Activated CD8-positive, alpha-beta memory T cell treated with anti-CD3 and anti-CD28 coated beads for 24 hours (primary cell): ENCODE measurements around the gene LDLRAD4.

ENCODE experiments used
- DNase-seq: peaks from one replicate; pipeline ENCODE4 v3.0.0-alpha.2; 2020

Gene LDLRAD4

GRCh38 chr18:13437034-13437433 is 218.5 kb downstream of the LDLRAD4 start:
- DNase-seq: peak; percentile 64

- DNase-seq: peak; percentile 72
These were observed 219.4 kb downstream of the LDLRAD4 start for GRCh38 chr18:13437796-13438506.

GRCh38 chr18:13438507-13439056 is 220.0 kb downstream of the LDLRAD4 start:
- no peak for DNase-seq

- no peak for DNase-seq
These were observed 220.9 kb downstream of the LDLRAD4 start for GRCh38 chr18:13439461-13439860.

- no peak for DNase-seq
These were observed 222.0 kb downstream of the LDLRAD4 start for GRCh38 chr18:13440277-13441248.

GRCh38 chr18:13441736-13442135 is 223.2 kb downstream of the LDLRAD4 start:
- no peak for DNase-seq

- DNase-seq: no peak
These were observed 223.9 kb downstream of the LDLRAD4 start for GRCh38 chr18:13442451-13442850.

- no peak for DNase-seq
These were observed 225.0 kb downstream of the LDLRAD4 start for GRCh38 chr18:13443552-13443951.

- DNase-seq: no peak
These were observed 226.1 kb downstream of the LDLRAD4 start for GRCh38 chr18:13444430-13445240.

GRCh38 chr18:13445241-13445897 is 226.8 kb downstream of the LDLRAD4 start:
- no peak for DNase-seq

- DNase-seq: no peak
These were observed 227.5 kb downstream of the LDLRAD4 start for GRCh38 chr18:13446024-13446423.

GRCh38 chr18:13446610-13447461 is 228.3 kb downstream of the LDLRAD4 start:
- no peak for DNase-seq

GRCh38 chr18:13447621-13448334 is 229.2 kb downstream of the LDLRAD4 start:
- DNase-seq: no peak

GRCh38 chr18:13448335-13448795 is 229.8 kb downstream of the LDLRAD4 start:
- DNase-seq: no peak

- no peak for DNase-seq
These were observed 231.1 kb downstream of the LDLRAD4 start for GRCh38 chr18:13449651-13450050.

GRCh38 chr18:13450289-13451212 is 232.0 kb downstream of the LDLRAD4 start:
- DNase-seq: no peak

GRCh38 chr18:13451213-13451540 is 232.6 kb downstream of the LDLRAD4 start:
- DNase-seq: no peak

GRCh38 chr18:13451661-13452387 is 233.3 kb downstream of the LDLRAD4 start:
- DNase-seq: no peak

- DNase-seq: no peak
These were observed 233.8 kb downstream of the LDLRAD4 start for GRCh38 chr18:13452388-13452811.
